HEK293 (cell line): ENCODE results near the gene ASPSCR1.

Experiments used
- CTCF ChIA-PET: fragments of 350-600 bp; formaldehyde crosslinking; extraction: SDS; loops from one replicate; lab custom pipeline; 2021; ENCODE audit warnings: antibody characterized with exemption; lab: Yijun Ruan, JAX
- POLR2A ChIA-PET: fragments of 300-600 bp; formaldehyde crosslinking; extraction: SDS; loops from one replicate; lab custom pipeline; 2020; ENCODE audit warnings: antibody characterized with exemption, inconsistent platforms; lab: Yijun Ruan, JAX
- H3K27ac ChIP-seq: fragments of 200-500 bp; sonication (Bioruptor generic); 2 replicates; pipeline ENCODE4 v1.5.1; 2014; ENCODE audit warnings: low read depth, low read length, control low read depth, inconsistent platforms; ENCODE audit errors: extremely low read depth
- H3K36me3 ChIP-seq, 2 experiments: fragments of 200-500 bp in 1 of 2; sonication (Bioruptor generic) in 1 of 2; 1 replicate in 1 of 2; 2 replicates in 1 of 2; pipeline ENCODE4 v1.5.1; 2014 to 2017; ENCODE audit warnings: inconsistent platforms in 2 of 2, low read length in 2 of 2; ENCODE audit not compliant: control insufficient read depth in 2 of 2, insufficient read depth in 1 of 2
- H3K4me1 ChIP-seq: fragments of 200-500 bp; sonication (Bioruptor generic); 2 replicates; pipeline ENCODE4 v1.5.1; 2014; ENCODE audit warnings: mild to moderate bottlenecking, low read length, inconsistent platforms; ENCODE audit not compliant: control insufficient read depth, insufficient read depth
- H3K4me3 ChIP-seq: 2 replicates; pipeline ENCODE4 v1.5.1; 2011; ENCODE audit warnings: low read depth, mild to moderate bottlenecking, control low read depth, low read length, moderate library complexity
- H3K9me3 ChIP-seq: fragments of 200-500 bp; sonication (Bioruptor generic); 2 replicates; pipeline ENCODE4 v1.5.1; 2014; ENCODE audit warnings: low read depth, low read length, inconsistent platforms; ENCODE audit not compliant: control insufficient read depth, insufficient read depth
- KLF7 ChIP-seq: fragments of 450-650 bp; formaldehyde crosslinking; IDR thresholded peaks from 2 replicates; pipeline ENCODE4 v1.5.1; 2016; ENCODE audit warnings: missing biosample characterization, missing genetic modification characterization, borderline replicate concordance
- KLF9 ChIP-seq: fragments of 450-650 bp; formaldehyde crosslinking; IDR thresholded peaks from 2 replicates; pipeline ENCODE4 v1.5.1; 2016; ENCODE audit warnings: missing biosample characterization, missing genetic modification characterization, low read depth
- RBAK ChIP-seq: fragments of 450-650 bp; formaldehyde crosslinking; IDR thresholded peaks from 2 replicates; pipeline ENCODE4 v1.5.1; 2016; ENCODE audit warnings: missing biosample characterization, missing genetic modification characterization
- SCRT1 ChIP-seq: fragments of 450-650 bp; formaldehyde crosslinking; IDR thresholded peaks from 2 replicates; pipeline ENCODE4 v1.5.1; 2016; ENCODE audit warnings: missing biosample characterization, missing genetic modification characterization, borderline replicate concordance
- ZBTB1 ChIP-seq: fragments of 450-650 bp; formaldehyde crosslinking; IDR thresholded peaks from 2 replicates; pipeline ENCODE4 v1.5.1; 2016; ENCODE audit warnings: missing biosample characterization, missing genetic modification characterization
- ZBTB20 ChIP-seq: fragments of 450-650 bp; formaldehyde crosslinking; IDR thresholded peaks from 2 replicates; pipeline ENCODE4 v1.5.1; 2016; ENCODE audit warnings: missing biosample characterization, missing genetic modification characterization
- ZBTB7A ChIP-seq: fragments of 450-650 bp; formaldehyde crosslinking; IDR thresholded peaks from 2 replicates; pipeline ENCODE4 v1.5.1; 2016; ENCODE audit warnings: low read depth, missing biosample characterization, missing genetic modification characterization
- ZFP69B ChIP-seq: fragments of 450-650 bp; formaldehyde crosslinking; IDR thresholded peaks from 2 replicates; pipeline ENCODE4 v1.5.1; 2016; ENCODE audit warnings: missing biosample characterization, missing genetic modification characterization
- ZIC2 ChIP-seq: fragments of 450-650 bp; formaldehyde crosslinking; IDR thresholded peaks from 2 replicates; pipeline ENCODE4 v1.5.1; 2016; ENCODE audit warnings: missing biosample characterization, missing genetic modification characterization
- ZNF10 ChIP-seq: fragments of 450-650 bp; formaldehyde crosslinking; IDR thresholded peaks from 2 replicates; pipeline ENCODE4 v1.5.1; 2017; ENCODE audit warnings: missing biosample characterization, missing genetic modification characterization
- ZNF169 ChIP-seq: fragments of 450-650 bp; formaldehyde crosslinking; IDR thresholded peaks from 2 replicates; pipeline ENCODE4 v1.5.1; 2016; ENCODE audit warnings: missing biosample characterization, missing genetic modification characterization
- ZNF202 ChIP-seq: fragments of 450-650 bp; formaldehyde crosslinking; IDR thresholded peaks from 2 replicates; pipeline ENCODE4 v1.5.1; 2016; ENCODE audit warnings: missing biosample characterization, missing genetic modification characterization, borderline replicate concordance
- ZNF311 ChIP-seq: fragments of 450-650 bp; formaldehyde crosslinking; IDR thresholded peaks from 2 replicates; pipeline ENCODE4 v1.5.1; 2017; ENCODE audit warnings: missing biosample characterization, missing genetic modification characterization, borderline replicate concordance
- ZNF37A ChIP-seq: fragments of 450-650 bp; IDR thresholded peaks from 2 replicates; pipeline ENCODE4 v1.5.1; 2018; ENCODE audit warnings: missing biosample characterization, missing genetic modification characterization
- ZNF48 ChIP-seq: fragments of 450-650 bp; formaldehyde crosslinking; IDR thresholded peaks from 2 replicates; pipeline ENCODE4 v1.5.1; 2016; ENCODE audit warnings: missing biosample characterization, missing genetic modification characterization
- ZNF521 ChIP-seq: fragments of 450-650 bp; formaldehyde crosslinking; IDR thresholded peaks from 2 replicates; pipeline ENCODE4 v1.5.1; 2017; ENCODE audit warnings: missing biosample characterization, mild to moderate bottlenecking, missing genetic modification characterization
- ZNF549 ChIP-seq: fragments of 450-650 bp; IDR thresholded peaks from 2 replicates; pipeline ENCODE4 v1.5.1; 2018; ENCODE audit warnings: missing biosample characterization, missing genetic modification characterization, mild to moderate bottlenecking, inconsistent platforms, moderate library complexity
- ZNF707 ChIP-seq: fragments of 450-650 bp; formaldehyde crosslinking; IDR thresholded peaks from 2 replicates; pipeline ENCODE4 v1.5.1; 2016; ENCODE audit warnings: missing biosample characterization, missing genetic modification characterization
- ZNF76 ChIP-seq: fragments of 450-650 bp; formaldehyde crosslinking; IDR thresholded peaks from 2 replicates; pipeline ENCODE4; 2016; ENCODE audit warnings: low read depth, missing biosample characterization, missing genetic modification characterization, borderline replicate concordance
- TF ChIP-seq, protein P1 (sequence below): fragments of 450-650 bp; IDR thresholded peaks from 2 replicates; pipeline ENCODE4 v1.5.1; 2018; ENCODE audit warnings: missing biosample characterization, mild to moderate bottlenecking, missing genetic modification characterization
- TF ChIP-seq, protein P2 (sequence below): fragments of 450-650 bp; formaldehyde crosslinking; IDR thresholded peaks from 2 replicates; pipeline ENCODE4 v1.5.1; 2016; ENCODE audit warnings: missing biosample characterization, missing genetic modification characterization
- TF ChIP-seq, protein P3 (sequence below): fragments of 450-650 bp; formaldehyde crosslinking; IDR thresholded peaks from 2 replicates; pipeline ENCODE4 v1.5.1; 2016; ENCODE audit warnings: missing biosample characterization, missing genetic modification characterization
- TF ChIP-seq, protein P4 (sequence below): fragments of 450-650 bp; formaldehyde crosslinking; IDR thresholded peaks from 2 replicates; pipeline ENCODE4 v1.5.1; 2016; ENCODE audit warnings: missing biosample characterization, missing genetic modification characterization, borderline replicate concordance
- TF ChIP-seq, protein P5 (sequence below): fragments of 450-650 bp; formaldehyde crosslinking; IDR thresholded peaks from 2 replicates; pipeline ENCODE4 v1.5.1; 2016; ENCODE audit warnings: missing biosample characterization, missing genetic modification characterization, low read depth
- TF ChIP-seq, protein P6 (sequence below): fragments of 450-650 bp; formaldehyde crosslinking; IDR thresholded peaks from 2 replicates; pipeline ENCODE4 v1.5.1; 2017; ENCODE audit warnings: missing biosample characterization, missing genetic modification characterization

Gene ASPSCR1

DNA sequence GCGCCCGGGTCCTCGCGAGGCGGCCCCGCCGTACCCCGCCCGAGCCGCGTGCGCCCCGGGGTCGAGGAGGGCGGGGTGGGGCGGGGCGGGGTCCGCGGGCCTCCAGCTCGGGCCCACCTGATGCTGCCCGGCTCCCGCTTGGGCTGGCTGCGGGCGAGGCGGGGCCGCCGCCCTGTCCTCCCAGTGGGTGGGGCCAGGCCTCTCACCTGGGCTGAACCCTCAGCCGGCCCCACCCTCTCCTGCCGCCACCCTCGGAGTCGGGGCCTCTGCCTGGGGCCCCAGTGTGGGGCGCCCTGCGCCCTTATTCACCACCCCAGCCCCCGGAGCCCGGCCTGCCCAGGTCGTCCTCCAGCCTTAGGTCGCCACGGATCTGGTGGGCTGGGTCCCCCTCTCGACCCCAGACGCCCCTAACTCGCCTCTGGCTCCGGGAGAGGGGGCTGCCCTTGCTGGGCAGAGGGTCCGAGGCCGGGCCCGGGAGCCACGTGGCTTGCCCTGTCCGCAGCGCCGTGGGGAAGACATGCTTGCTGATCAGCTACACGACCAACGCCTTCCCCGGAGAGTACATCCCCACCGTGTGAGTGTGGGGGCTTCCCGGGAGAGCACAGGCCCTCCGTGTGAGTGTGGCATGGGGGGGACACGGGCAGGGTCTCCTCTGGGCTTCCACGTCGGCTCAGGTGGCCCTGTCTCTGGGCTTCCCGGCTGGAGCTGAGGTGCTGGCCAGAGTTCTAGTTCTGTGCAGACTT lies 54.6 kb downstream of the ASPSCR1 start:
- Histone ChIP-seq H3K27ac (peak overlapping the region; percentile 84), H3K9me3 (no peaks in the 10 kb centered on the region), H3K4me3 (peak overlapping the region; percentile 37), H3K4me1 (peaks cover 10% of the 10 kb centered on the region), H3K36me3 (peaks cover 0 to 65% of the 10 kb centered on the region in 2 experiments; a peak in 1 of 3 replicates)
- ChIA-PET CTCF (interaction anchor here (3.6 kb wide), 1 partner anchor 11 kb away, joined by 32 read pairs; the partner anchor contains the start of genes CENPX and LRRC45), POLR2A (interaction anchor here (0.8 to 6.0 kb wide), 6 partner anchors 11 to 72 kb away, joined by 3 to 56 read pairs (median 19); partner anchors contain the start of genes CENPX, GPS1, LRRC45 and RFNG)
- peak; percentile 73 for TF ChIP-seq ZFP69B
- TF ChIP-seq, protein P1, sequence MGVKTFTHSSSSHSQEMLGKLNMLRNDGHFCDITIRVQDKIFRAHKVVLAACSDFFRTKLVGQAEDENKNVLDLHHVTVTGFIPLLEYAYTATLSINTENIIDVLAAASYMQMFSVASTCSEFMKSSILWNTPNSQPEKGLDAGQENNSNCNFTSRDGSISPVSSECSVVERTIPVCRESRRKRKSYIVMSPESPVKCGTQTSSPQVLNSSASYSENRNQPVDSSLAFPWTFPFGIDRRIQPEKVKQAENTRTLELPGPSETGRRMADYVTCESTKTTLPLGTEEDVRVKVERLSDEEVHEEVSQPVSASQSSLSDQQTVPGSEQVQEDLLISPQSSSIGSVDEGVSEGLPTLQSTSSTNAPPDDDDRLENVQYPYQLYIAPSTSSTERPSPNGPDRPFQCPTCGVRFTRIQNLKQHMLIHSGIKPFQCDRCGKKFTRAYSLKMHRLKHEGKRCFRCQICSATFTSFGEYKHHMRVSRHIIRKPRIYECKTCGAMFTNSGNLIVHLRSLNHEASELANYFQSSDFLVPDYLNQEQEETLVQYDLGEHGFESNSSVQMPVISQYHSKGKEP: no peak
- TF ChIP-seq ZNF10 (tag by site-specific recombination): no peak
- no peak for TF ChIP-seq RBAK
- no peak for TF ChIP-seq ZNF37A (tag by site-specific recombination)
- TF ChIP-seq, protein P2, sequence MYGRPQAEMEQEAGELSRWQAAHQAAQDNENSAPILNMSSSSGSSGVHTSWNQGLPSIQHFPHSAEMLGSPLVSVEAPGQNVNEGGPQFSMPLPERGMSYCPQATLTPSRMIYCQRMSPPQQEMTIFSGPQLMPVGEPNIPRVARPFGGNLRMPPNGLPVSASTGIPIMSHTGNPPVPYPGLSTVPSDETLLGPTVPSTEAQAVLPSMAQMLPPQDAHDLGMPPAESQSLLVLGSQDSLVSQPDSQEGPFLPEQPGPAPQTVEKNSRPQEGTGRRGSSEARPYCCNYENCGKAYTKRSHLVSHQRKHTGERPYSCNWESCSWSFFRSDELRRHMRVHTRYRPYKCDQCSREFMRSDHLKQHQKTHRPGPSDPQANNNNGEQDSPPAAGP (tag by site-specific recombination): peak; percentile 67; the same call in 1 of the 2 replicates
- TF ChIP-seq SCRT1 (tag by site-specific recombination): no peak
- TF ChIP-seq KLF7: peak; percentile 62; the same call in 1 of the 2 replicates
- no peak for TF ChIP-seq ZNF169 (tag by site-specific recombination)
- no peak for TF ChIP-seq ZNF202 (tag by site-specific recombination)
- TF ChIP-seq ZNF521 (tag by site-specific recombination): no peak
- TF ChIP-seq ZBTB7A: peak; percentile 87; the same call in 1 of the 2 replicates
- TF ChIP-seq ZNF311 (tag by site-specific recombination): no peak
- no peak for TF ChIP-seq ZNF707 (tag by site-specific recombination)
- peak; percentile 68; the same call in 1 of the 2 replicates for TF ChIP-seq KLF9 (tag by site-specific recombination)
- no peak for TF ChIP-seq ZNF48 (tag by site-specific recombination)
- TF ChIP-seq, protein P3, sequence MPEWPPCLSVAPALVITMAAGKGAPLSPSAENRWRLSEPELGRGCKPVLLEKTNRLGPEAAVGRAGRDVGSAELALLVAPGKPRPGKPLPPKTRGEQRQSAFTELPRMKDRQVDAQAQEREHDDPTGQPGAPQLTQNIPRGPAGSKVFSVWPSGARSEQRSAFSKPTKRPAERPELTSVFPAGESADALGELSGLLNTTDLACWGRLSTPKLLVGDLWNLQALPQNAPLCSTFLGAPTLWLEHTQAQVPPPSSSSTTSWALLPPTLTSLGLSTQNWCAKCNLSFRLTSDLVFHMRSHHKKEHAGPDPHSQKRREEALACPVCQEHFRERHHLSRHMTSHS (tag by site-specific recombination): no peak
- no peak for TF ChIP-seq ZBTB1 (tag by site-specific recombination)
- TF ChIP-seq, protein P4, sequence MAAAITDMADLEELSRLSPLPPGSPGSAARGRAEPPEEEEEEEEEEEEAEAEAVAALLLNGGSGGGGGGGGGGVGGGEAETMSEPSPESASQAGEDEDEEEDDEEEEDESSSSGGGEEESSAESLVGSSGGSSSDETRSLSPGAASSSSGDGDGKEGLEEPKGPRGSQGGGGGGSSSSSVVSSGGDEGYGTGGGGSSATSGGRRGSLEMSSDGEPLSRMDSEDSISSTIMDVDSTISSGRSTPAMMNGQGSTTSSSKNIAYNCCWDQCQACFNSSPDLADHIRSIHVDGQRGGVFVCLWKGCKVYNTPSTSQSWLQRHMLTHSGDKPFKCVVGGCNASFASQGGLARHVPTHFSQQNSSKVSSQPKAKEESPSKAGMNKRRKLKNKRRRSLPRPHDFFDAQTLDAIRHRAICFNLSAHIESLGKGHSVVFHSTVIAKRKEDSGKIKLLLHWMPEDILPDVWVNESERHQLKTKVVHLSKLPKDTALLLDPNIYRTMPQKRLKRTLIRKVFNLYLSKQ (tag by site-specific recombination): no peak
- peak; percentile 56; the same call in 1 of the 2 replicates for TF ChIP-seq ZBTB20 (tag by site-specific recombination)
- TF ChIP-seq, protein P5, sequence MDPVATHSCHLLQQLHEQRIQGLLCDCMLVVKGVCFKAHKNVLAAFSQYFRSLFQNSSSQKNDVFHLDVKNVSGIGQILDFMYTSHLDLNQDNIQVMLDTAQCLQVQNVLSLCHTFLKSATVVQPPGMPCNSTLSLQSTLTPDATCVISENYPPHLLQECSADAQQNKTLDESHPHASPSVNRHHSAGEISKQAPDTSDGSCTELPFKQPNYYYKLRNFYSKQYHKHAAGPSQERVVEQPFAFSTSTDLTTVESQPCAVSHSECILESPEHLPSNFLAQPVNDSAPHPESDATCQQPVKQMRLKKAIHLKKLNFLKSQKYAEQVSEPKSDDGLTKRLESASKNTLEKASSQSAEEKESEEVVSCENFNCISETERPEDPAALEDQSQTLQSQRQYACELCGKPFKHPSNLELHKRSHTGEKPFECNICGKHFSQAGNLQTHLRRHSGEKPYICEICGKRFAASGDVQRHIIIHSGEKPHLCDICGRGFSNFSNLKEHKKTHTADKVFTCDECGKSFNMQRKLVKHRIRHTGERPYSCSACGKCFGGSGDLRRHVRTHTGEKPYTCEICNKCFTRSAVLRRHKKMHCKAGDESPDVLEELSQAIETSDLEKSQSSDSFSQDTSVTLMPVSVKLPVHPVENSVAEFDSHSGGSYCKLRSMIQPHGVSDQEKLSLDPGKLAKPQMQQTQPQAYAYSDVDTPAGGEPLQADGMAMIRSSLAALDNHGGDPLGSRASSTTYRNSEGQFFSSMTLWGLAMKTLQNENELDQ (tag by site-specific recombination): no peak
- TF ChIP-seq, protein P6, sequence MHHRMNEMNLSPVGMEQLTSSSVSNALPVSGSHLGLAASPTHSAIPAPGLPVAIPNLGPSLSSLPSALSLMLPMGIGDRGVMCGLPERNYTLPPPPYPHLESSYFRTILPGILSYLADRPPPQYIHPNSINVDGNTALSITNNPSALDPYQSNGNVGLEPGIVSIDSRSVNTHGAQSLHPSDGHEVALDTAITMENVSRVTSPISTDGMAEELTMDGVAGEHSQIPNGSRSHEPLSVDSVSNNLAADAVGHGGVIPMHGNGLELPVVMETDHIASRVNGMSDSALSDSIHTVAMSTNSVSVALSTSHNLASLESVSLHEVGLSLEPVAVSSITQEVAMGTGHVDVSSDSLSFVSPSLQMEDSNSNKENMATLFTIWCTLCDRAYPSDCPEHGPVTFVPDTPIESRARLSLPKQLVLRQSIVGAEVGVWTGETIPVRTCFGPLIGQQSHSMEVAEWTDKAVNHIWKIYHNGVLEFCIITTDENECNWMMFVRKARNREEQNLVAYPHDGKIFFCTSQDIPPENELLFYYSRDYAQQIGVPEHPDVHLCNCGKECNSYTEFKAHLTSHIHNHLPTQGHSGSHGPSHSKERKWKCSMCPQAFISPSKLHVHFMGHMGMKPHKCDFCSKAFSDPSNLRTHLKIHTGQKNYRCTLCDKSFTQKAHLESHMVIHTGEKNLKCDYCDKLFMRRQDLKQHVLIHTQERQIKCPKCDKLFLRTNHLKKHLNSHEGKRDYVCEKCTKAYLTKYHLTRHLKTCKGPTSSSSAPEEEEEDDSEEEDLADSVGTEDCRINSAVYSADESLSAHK (tag by site-specific recombination): no peak
- TF ChIP-seq ZNF76 (tag by site-specific recombination): no peak
- peak; percentile 31 for TF ChIP-seq ZIC2
- no peak for TF ChIP-seq ZNF549 (tag by site-specific recombination)
